Natural killer cell treated with Interleukin-12 subunit alpha and Interleukin-12 subunit beta and Interleukin-15 and Interleukin-18, amount 100 ng/mL, for 72 hours (primary cell): Measurements from ENCODE around the gene LPAR1. TPM values are rescaled to one million over a fixed set of nuclear protein-coding genes. Genes with fewer than 3 reads are reported as not detected.

Source experiments
- ATAC-seq, 2 donors: fragments of 150-1000 bp; cut with Tn5 transposase in 1 of 2; sonication (Bioruptor Pico), chemical (Tn5 transposase) in 1 of 2; 2 replicates each; pipeline ENCODE4 v1.10.0; 2021
- DNase-seq: peaks from one replicate; pipeline ENCODE4 v3.0.0; 2022; ENCODE audit warnings: low spot score
- H3K27ac Mint-ChIP-seq, 2 donors: 1 replicate in 1 of 2; 2 replicates in 1 of 2; pipeline ENCODE4 v1.8.0; 2022; ENCODE audit warnings: mixed read lengths in 2 of 2, mild to moderate bottlenecking in 1 of 2, moderate library complexity in 1 of 2
- H3K27me3 Mint-ChIP-seq, 2 donors: 1 replicate in 1 of 2; 2 replicates in 1 of 2; pipeline ENCODE4 v1.8.0; 2022; ENCODE audit warnings: mixed read lengths in 2 of 2
- H3K36me3 Mint-ChIP-seq: one replicate; pipeline ENCODE4 v1.8.0; 2022; ENCODE audit warnings: mixed read lengths
- H3K4me1 Mint-ChIP-seq, 2 donors: 1 replicate in 1 of 2; 2 replicates in 1 of 2; pipeline ENCODE4 v1.8.0; 2022; ENCODE audit warnings: low read depth in 2 of 2, mixed read lengths in 2 of 2, mild to moderate bottlenecking in 1 of 2
- H3K4me3 Mint-ChIP-seq: one replicate; pipeline ENCODE4 v1.8.0; 2022; ENCODE audit warnings: mixed read lengths
- H3K9me3 Mint-ChIP-seq: 2 replicates; pipeline ENCODE4 v1.8.0; 2022; ENCODE audit warnings: mixed read lengths
- total RNA-seq, 2 donors: library from RNA; stranded (reverse); gene quantifications; one replicate each; pipeline ENCODE4 v1.2.3, GENCODE V29; 2022

LPAR1 gene
- total RNA-seq, 2 donors from 2014 or later, result 0.21 TPM; not detected in 1

GRCh38 chr9:111004936-111005335 is 33.3 kb downstream of the LPAR1 start:
- no peak overlapping the region for H3K4me3 Mint-ChIP-seq
- peaks cover 15% of the 10 kb centered on the region for H3K9me3 Mint-ChIP-seq
- no peak overlapping the region for H3K27ac Mint-ChIP-seq
- H3K4me1 Mint-ChIP-seq, result no peaks in the 10 kb centered on the region
- ATAC-seq, result no peak
- H3K36me3 Mint-ChIP-seq, result no peaks in the 10 kb centered on the region
- no peaks in the 10 kb centered on the region for H3K27me3 Mint-ChIP-seq
- no peak for DNase-seq

GRCh38 chr9:111003182-111003581 is 35.1 kb downstream of the LPAR1 start:
- Mint-ChIP-seq H3K4me3 (no peak overlapping the region), H3K9me3 (peaks cover 14% of the 10 kb centered on the region), H3K27ac (no peak overlapping the region), H3K4me1 (no peaks in the 10 kb centered on the region), H3K27me3 (no peaks in the 10 kb centered on the region), H3K36me3 (no peaks in the 10 kb centered on the region)
- no peak for ATAC-seq
- no peak for DNase-seq

- Mint-ChIP-seq H3K27ac (no peak overlapping the region), H3K4me3 (no peak overlapping the region), H3K36me3 (no peaks in the 10 kb centered on the region), H3K27me3 (no peaks in the 10 kb centered on the region), H3K4me1 (no peaks in the 10 kb centered on the region), H3K9me3 (peaks cover 12% of the 10 kb centered on the region)
- DNase-seq (no peak), ATAC-seq (no peak)
Measured at GRCh38 chr9:111001526-111001925, 36.7 kb downstream of the LPAR1 start.

GRCh38 chr9:111000202-111000601 is 38.1 kb downstream of the LPAR1 start:
- Mint-ChIP-seq H3K36me3 (no peaks in the 10 kb centered on the region), H3K27me3 (no peaks in the 10 kb centered on the region), H3K4me1 (peaks cover 0 to 3% of the 10 kb centered on the region in 2 donors), H3K27ac (no peak overlapping the region), H3K4me3 (no peak overlapping the region), H3K9me3 (peaks cover 9% of the 10 kb centered on the region)
- DNase-seq (no peak), ATAC-seq (no peak)

GRCh38 chr9:110999379-110999778 is 38.9 kb downstream of the LPAR1 start:
- Mint-ChIP-seq H3K27ac (no peak overlapping the region), H3K36me3 (no peaks in the 10 kb centered on the region), H3K9me3 (peaks cover 5% of the 10 kb centered on the region), H3K4me1 (peaks cover 0 to 3% of the 10 kb centered on the region in 2 donors), H3K27me3 (no peaks in the 10 kb centered on the region), H3K4me3 (no peak overlapping the region)
- DNase-seq (no peak), ATAC-seq (no peak)

GRCh38 chr9:110997847-110998246 is 40.4 kb downstream of the LPAR1 start:
- Mint-ChIP-seq H3K36me3 (no peaks in the 10 kb centered on the region), H3K4me1 (peaks cover 0 to 3% of the 10 kb centered on the region in 2 donors), H3K9me3 (no peaks in the 10 kb centered on the region), H3K27ac (no peak overlapping the region), H3K4me3 (no peak overlapping the region), H3K27me3 (no peaks in the 10 kb centered on the region)
- ATAC-seq (no peak), DNase-seq (no peak)

- H3K27ac Mint-ChIP-seq, result no peak overlapping the region
- peaks cover 0 to 3% of the 10 kb centered on the region in 2 donors for H3K4me1 Mint-ChIP-seq
- no peaks in the 10 kb centered on the region for H3K36me3 Mint-ChIP-seq
- H3K9me3 Mint-ChIP-seq, result no peaks in the 10 kb centered on the region
- DNase-seq (no peak), ATAC-seq (no peak)
- H3K4me3 Mint-ChIP-seq, result no peak overlapping the region
- H3K27me3 Mint-ChIP-seq, result no peaks in the 10 kb centered on the region
Measured at GRCh38 chr9:110996436-110997220, 41.6 kb downstream of the LPAR1 start.

GRCh38 chr9:110995420-110996340 is 42.6 kb downstream of the LPAR1 start:
- no peaks in the 10 kb centered on the region for H3K36me3 Mint-ChIP-seq
- H3K4me1 Mint-ChIP-seq, result peaks cover 0 to 3% of the 10 kb centered on the region in 2 donors
- H3K9me3 Mint-ChIP-seq, result no peaks in the 10 kb centered on the region
- no peak for ATAC-seq
- no peaks in the 10 kb centered on the region for H3K27me3 Mint-ChIP-seq
- no peak for DNase-seq
- H3K27ac Mint-ChIP-seq, result no peak overlapping the region
- H3K4me3 Mint-ChIP-seq, result no peak overlapping the region

GRCh38 chr9:110994771-110995241 is 43.5 kb downstream of the LPAR1 start:
- Mint-ChIP-seq H3K36me3 (no peaks in the 10 kb centered on the region), H3K27me3 (no peaks in the 10 kb centered on the region), H3K4me1 (peaks cover 0 to 3% of the 10 kb centered on the region in 2 donors), H3K9me3 (no peaks in the 10 kb centered on the region), H3K4me3 (no peak overlapping the region), H3K27ac (no peak overlapping the region)
- no peak for DNase-seq
- ATAC-seq, result no peak

GRCh38 chr9:110990481-110990880 is 47.8 kb downstream of the LPAR1 start:
- no peaks in the 10 kb centered on the region for H3K4me1 Mint-ChIP-seq
- no peaks in the 10 kb centered on the region for H3K9me3 Mint-ChIP-seq
- H3K36me3 Mint-ChIP-seq, result no peaks in the 10 kb centered on the region
- ATAC-seq (no peak), DNase-seq (no peak)
- H3K27me3 Mint-ChIP-seq, result no peaks in the 10 kb centered on the region
- H3K4me3 Mint-ChIP-seq, result no peak overlapping the region
- H3K27ac Mint-ChIP-seq, result no peak overlapping the region

- Mint-ChIP-seq H3K27me3 (no peaks in the 10 kb centered on the region), H3K27ac (no peak overlapping the region), H3K9me3 (peaks cover 3% of the 10 kb centered on the region), H3K4me1 (no peaks in the 10 kb centered on the region), H3K36me3 (no peaks in the 10 kb centered on the region), H3K4me3 (no peak overlapping the region)
- DNase-seq (no peak), ATAC-seq (no peak)
Measured at GRCh38 chr9:110986529-110986928, 51.7 kb downstream of the LPAR1 start.

- Mint-ChIP-seq H3K9me3 (peaks cover 3% of the 10 kb centered on the region), H3K27ac (no peak overlapping the region), H3K4me1 (no peaks in the 10 kb centered on the region), H3K4me3 (no peak overlapping the region), H3K36me3 (no peaks in the 10 kb centered on the region), H3K27me3 (no peaks in the 10 kb centered on the region)
- ATAC-seq (no peak), DNase-seq (no peak)
Measured at GRCh38 chr9:110984890-110985437, 53.3 kb downstream of the LPAR1 start.

GRCh38 chr9:110980261-110980660 is 58.0 kb downstream of the LPAR1 start:
- H3K27me3 Mint-ChIP-seq, result no peaks in the 10 kb centered on the region
- H3K27ac Mint-ChIP-seq, result no peak overlapping the region
- peaks cover 4% of the 10 kb centered on the region for H3K36me3 Mint-ChIP-seq
- DNase-seq, result no peak
- H3K9me3 Mint-ChIP-seq, result peaks cover 10% of the 10 kb centered on the region
- ATAC-seq, result no peak
- no peak overlapping the region for H3K4me3 Mint-ChIP-seq
- no peaks in the 10 kb centered on the region for H3K4me1 Mint-ChIP-seq

- Mint-ChIP-seq H3K36me3 (peaks cover 4% of the 10 kb centered on the region), H3K9me3 (peaks cover 10% of the 10 kb centered on the region), H3K27me3 (no peaks in the 10 kb centered on the region), H3K4me1 (no peaks in the 10 kb centered on the region), H3K4me3 (no peak overlapping the region), H3K27ac (no peak overlapping the region)
- no peak for DNase-seq
- no peak for ATAC-seq
Measured at GRCh38 chr9:110979636-110980035, 58.6 kb downstream of the LPAR1 start.
